GM10847 (cell line): ENCODE results near the gene TNFSF13B.
A peak's percentile ranks its signal among the peaks of the same experiment; 100 is the strongest.

ENCODE experiments used
- POLR2A ChIP-seq: IDR thresholded peaks from 2 replicates; pipeline ENCODE4 v1.6.1; 2011; ENCODE audit not compliant: insufficient read length; ENCODE audit errors: extremely low read depth

TNFSF13B gene

GRCh38 chr13:108269601-108270328 is at the start of gene TNFSF13B:
Gene TNFSF13B (plus strand): TSS chr13:108269718. CDS start chr13:108269896, 178 bp downstream.
- peak; percentile 31 for TF ChIP-seq POLR2A

GRCh38 chr13:108220041-108220440 is 49.5 kb upstream of the TNFSF13B start:
- TF ChIP-seq POLR2A: no peak

GRCh38 chr13:108223687-108224503 is 45.6 kb upstream of the TNFSF13B start:
- no peak for TF ChIP-seq POLR2A

GRCh38 chr13:108225440-108225839 is 44.1 kb upstream of the TNFSF13B start:
- TF ChIP-seq POLR2A: no peak

- TF ChIP-seq POLR2A: no peak
Measured at GRCh38 chr13:108226184-108226583, 43.3 kb upstream of the TNFSF13B start.

- TF ChIP-seq POLR2A: no peak
Measured at GRCh38 chr13:108227651-108228272, 41.8 kb upstream of the TNFSF13B start.

- no peak for TF ChIP-seq POLR2A
Measured at GRCh38 chr13:108230377-108230776, 39.1 kb upstream of the TNFSF13B start.

- no peak for TF ChIP-seq POLR2A
Measured at GRCh38 chr13:108249150-108249549, 20.4 kb upstream of the TNFSF13B start.

- no peak for TF ChIP-seq POLR2A
Measured at GRCh38 chr13:108257248-108257647, 12.3 kb upstream of the TNFSF13B start.

GRCh38 chr13:108263621-108264355 is 5.7 kb upstream of the TNFSF13B start:
- TF ChIP-seq POLR2A: no peak

GRCh38 chr13:108266321-108266990 is 3.1 kb upstream of the TNFSF13B start:
- no peak for TF ChIP-seq POLR2A

- no peak for TF ChIP-seq POLR2A
Measured at GRCh38 chr13:108267347-108267746, 2.2 kb upstream of the TNFSF13B start.

- no peak for TF ChIP-seq POLR2A
Measured at GRCh38 chr13:108268466-108269112, 929 bp upstream of the TNFSF13B start.

- no peak for TF ChIP-seq POLR2A
Measured at GRCh38 chr13:108270442-108270841, 924 bp downstream of the TNFSF13B start.
